Germinal center (tissue), 1 donor: ENCODE results near the gene BRD1.

Source experiments
- DNase-seq: peaks from one replicate; pipeline ENCODE4 v3.0.0; 2012; ENCODE audit warnings: mixed read lengths, low spot score

BRD1 gene

GRCh38 chr22:49800408-49801238 lies 27.1 kb downstream of the BRD1 start:
- no peak for DNase-seq

GRCh38 chr22:49799431-49800075 lies 28.1 kb downstream of the BRD1 start:
- no peak for DNase-seq

GRCh38 chr22:49798486-49799151 lies 29.1 kb downstream of the BRD1 start:
- DNase-seq, result no peak

- DNase-seq, result no peak
Measured at GRCh38 chr22:49797706-49798105, 30.0 kb downstream of the BRD1 start.

GRCh38 chr22:49796596-49797270 lies 30.9 kb downstream of the BRD1 start:
- DNase-seq, result no peak

GRCh38 chr22:49795521-49795920 lies 32.2 kb downstream of the BRD1 start:
- DNase-seq, result no peak

- no peak for DNase-seq
Measured at GRCh38 chr22:49793871-49794270, 33.8 kb downstream of the BRD1 start.

GRCh38 chr22:49793296-49793695 lies 34.4 kb downstream of the BRD1 start:
- no peak for DNase-seq

GRCh38 chr22:49792107-49792506 lies 35.6 kb downstream of the BRD1 start:
- DNase-seq, result no peak

- no peak for DNase-seq
Measured at GRCh38 chr22:49791682-49792081, 36.0 kb downstream of the BRD1 start.

GRCh38 chr22:49790912-49791311 lies 36.8 kb downstream of the BRD1 start:
- DNase-seq, result no peak

- no peak for DNase-seq
Measured at GRCh38 chr22:49789289-49790141, 38.2 kb downstream of the BRD1 start.

GRCh38 chr22:49788504-49788903 lies 39.2 kb downstream of the BRD1 start:
- DNase-seq, result no peak

- no peak for DNase-seq
Measured at GRCh38 chr22:49787861-49788260, 39.8 kb downstream of the BRD1 start.

- no peak for DNase-seq
Measured at GRCh38 chr22:49786976-49787706, 40.5 kb downstream of the BRD1 start.

- DNase-seq, result no peak
Measured at GRCh38 chr22:49785841-49786471, 41.7 kb downstream of the BRD1 start.

- no peak for DNase-seq
Measured at GRCh38 chr22:49785046-49785521, 42.6 kb downstream of the BRD1 start.

GRCh38 chr22:49784630-49784971 lies 43.1 kb downstream of the BRD1 start:
- no peak for DNase-seq

- DNase-seq, result no peak
Measured at GRCh38 chr22:49783926-49784629, 43.6 kb downstream of the BRD1 start.
